OCI-LY1 (cell line): ENCODE results near the gene CPSF3.
A peak's percentile ranks its signal among the peaks of the same experiment; 100 is the strongest.

Experiments used
- H2AFZ ChIP-seq: fragments of 200-600 bp; sonication (generic), shearing (Covaris generic); 2 replicates; pipeline ENCODE4 v1.6.0; 2014; ENCODE audit warnings: antibody characterized with exemption, mild to moderate bottlenecking, low read length
- H3F3A ChIP-seq: fragments of 200-600 bp; sonication (generic), shearing (Covaris generic); 2 replicates; pipeline ENCODE4 v1.6.0; 2014; ENCODE audit warnings: mild to moderate bottlenecking, antibody characterized with exemption, low read length, moderate library complexity; ENCODE audit not compliant: insufficient read depth
- H3K27ac ChIP-seq: fragments of 200-600 bp; sonication (generic); 2 replicates; pipeline ENCODE4 v1.5.1; 2014; ENCODE audit warnings: low read length, mixed run types, mild to moderate bottlenecking, low read depth; ENCODE audit not compliant: poor library complexity, severe bottlenecking
- H3K27me3 ChIP-seq: fragments of 200-600 bp; sonication (generic); 2 replicates; pipeline ENCODE4 v1.6.0; 2014; ENCODE audit warnings: antibody characterized with exemption, mild to moderate bottlenecking, low read length, moderate library complexity; ENCODE audit not compliant: insufficient read depth
- H3K36me3 ChIP-seq: fragments of 200-600 bp; sonication (generic); 2 replicates; pipeline ENCODE4 v1.6.1; 2014; ENCODE audit warnings: mild to moderate bottlenecking, antibody characterized with exemption, low read length, moderate library complexity, mixed read lengths; ENCODE audit not compliant: insufficient read depth
- H3K4me1 ChIP-seq: fragments of 200-600 bp; sonication (generic); 2 replicates; pipeline ENCODE4 v1.5.1; 2014; ENCODE audit warnings: mild to moderate bottlenecking, low read length, moderate library complexity; ENCODE audit not compliant: insufficient read depth, severe bottlenecking
- H3K4me2 ChIP-seq: fragments of 200-600 bp; sonication (generic), shearing (Covaris generic); 2 replicates; pipeline ENCODE4 v1.6.1; 2014; ENCODE audit warnings: low read length
- H3K4me3 ChIP-seq: fragments of 200-600 bp; sonication (generic); 2 replicates; pipeline ENCODE4 v1.5.1; 2014; ENCODE audit warnings: low read length, low read depth, mild to moderate bottlenecking, mixed read lengths; ENCODE audit not compliant: poor library complexity, severe bottlenecking
- H3K79me2 ChIP-seq: fragments of 200-600 bp; shearing (Covaris generic); 2 replicates; pipeline ENCODE4 v1.6.1; 2016; ENCODE audit warnings: mixed run types, low read length, mixed read lengths; ENCODE audit not compliant: insufficient read depth
- H3K9ac ChIP-seq: fragments of 200-600 bp; sonication (generic), shearing (Covaris generic); 2 replicates; pipeline ENCODE4 v1.6.1; 2014; ENCODE audit warnings: mild to moderate bottlenecking, low read length, mixed read lengths
- H3K9me2 ChIP-seq: fragments of 200-600 bp; sonication (generic), shearing (Covaris generic); 2 replicates; pipeline ENCODE4 v1.6.1; 2014; ENCODE audit warnings: low read depth, mild to moderate bottlenecking, low read length, mixed read lengths
- H3K9me3 ChIP-seq: fragments of 200-600 bp; shearing (Covaris generic); 2 replicates; pipeline ENCODE4 v1.6.1; 2014; ENCODE audit warnings: low read length, mixed read lengths
- H4K20me1 ChIP-seq: fragments of 200-600 bp; sonication (generic), shearing (Covaris generic); 2 replicates; pipeline ENCODE4 v1.6.0; 2016; ENCODE audit warnings: mild to moderate bottlenecking, low read length; ENCODE audit not compliant: insufficient read depth
- CTCF ChIP-seq: fragments of 200-600 bp; sonication (generic), shearing (Covaris generic); IDR thresholded peaks from 2 replicates; pipeline ENCODE4 v1.5.1; 2017; ENCODE audit warnings: mild to moderate bottlenecking, antibody characterized with exemption, low read length, moderate library complexity, mixed read lengths
- EZH2 ChIP-seq: fragments of 200-600 bp; sonication (generic), shearing (Covaris generic); IDR thresholded peaks from 2 replicates; pipeline ENCODE4 v1.8.0; 2017; ENCODE audit warnings: borderline replicate concordance, mixed run types, mild to moderate bottlenecking, antibody characterized with exemption, low read length, moderate library complexity, mixed read lengths

Gene CPSF3

DNA sequence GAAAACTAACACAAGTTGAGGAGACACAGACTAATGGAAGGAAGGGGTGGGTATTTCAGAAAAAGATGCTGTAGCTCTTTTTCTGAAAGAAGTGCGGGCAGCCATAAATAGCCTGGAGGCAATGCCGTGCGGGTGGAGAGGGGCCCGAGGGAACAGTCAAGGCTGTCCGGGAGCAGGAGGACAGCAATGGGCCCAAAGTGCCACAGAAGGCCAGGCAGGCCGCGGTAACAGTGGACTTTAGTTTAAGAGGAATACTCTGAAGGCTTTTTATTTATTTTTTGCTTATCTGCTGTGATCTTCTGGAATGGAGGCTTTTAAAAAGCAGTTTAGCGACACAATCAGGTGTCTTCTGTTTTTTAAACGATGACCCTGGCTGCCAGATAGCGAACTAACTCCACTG, 3.0 kb upstream of the CPSF3 start:
- Histone ChIP-seq H3K9me2 (no peaks in the 10 kb centered on the region), H3K9ac (no peak overlapping the region), H3K4me1 (peaks cover 37% of the 10 kb centered on the region), H3K4me3 (no peak overlapping the region), H4K20me1 (no peaks in the 10 kb centered on the region), H3F3A (no peaks in the 10 kb centered on the region), H3K27ac (no peak overlapping the region), H3K4me2 (peak overlapping the region; percentile 14; the same call in 1 of the 2 replicates), H3K27me3 (no peaks in the 10 kb centered on the region), H3K9me3 (no peaks in the 10 kb centered on the region), H2AFZ (no peak overlapping the region), H3K36me3 (peaks cover 29% of the 10 kb centered on the region; the same call in 1 of the 2 replicates), H3K79me2 (peaks cover 42% of the 10 kb centered on the region)
- no peak for TF ChIP-seq CTCF
- no peak for TF ChIP-seq EZH2

DNA sequence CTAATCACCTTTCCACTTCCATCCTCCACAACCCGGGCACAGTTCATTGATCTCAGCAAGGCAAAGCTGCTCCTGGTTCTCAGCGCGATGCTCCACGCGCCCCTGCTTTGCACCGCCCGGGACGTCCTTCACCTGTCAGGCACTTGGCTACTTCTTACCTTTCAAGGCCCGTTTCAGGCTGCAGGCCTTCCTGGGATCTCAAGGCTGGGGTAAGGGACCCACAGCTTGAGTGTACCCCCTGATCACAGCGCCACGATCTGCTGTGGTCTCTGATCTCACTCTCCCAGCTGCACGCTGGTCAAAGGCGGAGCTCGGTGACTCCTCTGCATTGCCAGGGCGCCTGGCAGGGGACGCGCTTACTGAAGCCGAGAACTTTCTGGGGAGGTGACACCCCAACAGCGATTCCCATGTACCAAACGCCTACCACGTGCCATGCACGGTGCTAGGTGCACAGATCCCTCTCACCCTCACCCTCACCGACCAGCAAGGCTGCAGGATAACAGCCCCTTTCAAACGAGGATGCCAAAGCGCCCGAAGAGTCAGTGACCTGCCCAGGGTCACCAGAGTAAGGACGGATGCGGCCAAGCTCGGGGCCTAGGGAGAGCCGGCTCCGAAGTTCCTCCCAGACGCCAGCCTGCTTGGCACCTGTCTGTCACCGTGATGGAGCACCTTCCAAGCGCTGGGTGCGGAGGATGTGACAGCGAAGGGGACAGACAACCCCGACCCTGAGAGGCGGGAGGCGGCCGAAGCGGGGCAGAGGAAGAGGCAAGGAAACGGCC, 944 bp upstream of the CPSF3 start:
- no peaks in the 10 kb centered on the region for H3K9me3 ChIP-seq
- H4K20me1 ChIP-seq, result no peaks in the 10 kb centered on the region
- H3K27me3 ChIP-seq, result no peaks in the 10 kb centered on the region
- H3K4me1 ChIP-seq, result peaks cover 39% of the 10 kb centered on the region
- TF ChIP-seq CTCF, result 0 out of 2 replicates have a peak, but pooled peaks have one; percentile 3
- no peak for TF ChIP-seq EZH2
- H3K79me2 ChIP-seq, result peaks cover 42% of the 10 kb centered on the region
- H3K4me2 ChIP-seq, result peak overlapping the region; percentile 98
- peak overlapping the region; percentile 89 for H3K4me3 ChIP-seq
- H2AFZ ChIP-seq, result no peak overlapping the region
- peak overlapping the region; percentile 3 for H3K27ac ChIP-seq
- H3K36me3 ChIP-seq, result peaks cover 22% of the 10 kb centered on the region; the same call in 1 of the 2 replicates
- no peaks in the 10 kb centered on the region for H3K9me2 ChIP-seq
- H3K9ac ChIP-seq, result peak overlapping the region; percentile 94
- no peaks in the 10 kb centered on the region for H3F3A ChIP-seq

GRCh38 chr2:9423922-9424272, 443 bp downstream of the CPSF3 start:
- Histone ChIP-seq H3K9me3 (no peaks in the 10 kb centered on the region), H3K27ac (peak overlapping the region; percentile 68), H3K4me1 (peaks cover 39% of the 10 kb centered on the region), H4K20me1 (no peaks in the 10 kb centered on the region), H3K36me3 (peaks cover 17% of the 10 kb centered on the region), H3K27me3 (no peaks in the 10 kb centered on the region), H3K9ac (peak overlapping the region; percentile 94), H2AFZ (no peak overlapping the region), H3K79me2 (peaks cover 42% of the 10 kb centered on the region), H3F3A (no peaks in the 10 kb centered on the region), H3K4me2 (peak overlapping the region; percentile 98), H3K9me2 (no peaks in the 10 kb centered on the region), H3K4me3 (peak overlapping the region; percentile 89)
- TF ChIP-seq CTCF (no peak), EZH2 (no peak)
